Heart right ventricle (tissue), 16 donors: ENCODE measurements around the gene CAPN14. TPM values are rescaled to one million over a fixed set of nuclear protein-coding genes. Genes with fewer than 3 reads are reported as not detected.

Experiments used
- ATAC-seq, 8 donors: fragments of 200-7000 bp; cut with Tn5 transposase; one replicate each; pipeline ENCODE4 v1.9.1; 2020; ENCODE audit warnings: mild to moderate bottlenecking in 8 of 8, moderate library complexity in 8 of 8, moderate number of reproducible peaks in 1 of 8
- DNase-seq, 2 donors: peaks; one replicate each; pipeline ENCODE4 v3.0.0-alpha.2; 2020
- H3K27ac ChIP-seq, 10 donors: fragments of 200-600 bp; sonication (generic) in 2 of 10; one replicate each; pipeline versions ENCODE4 v1.5.0 to v1.8.0; 2020 to 2022; ENCODE audit warnings: mild to moderate bottlenecking in 3 of 10
- H3K27me3 ChIP-seq, 7 donors: fragments of 200-600 bp; one replicate each; pipeline ENCODE4 v1.8.0; 2021 to 2022; ENCODE audit warnings: mild to moderate bottlenecking in 2 of 7
- H3K36me3 ChIP-seq, 9 donors: fragments of 200-600 bp; sonication (generic) in 1 of 9; one replicate each; pipeline versions ENCODE4 v1.5.0 to v1.8.0; 2020 to 2022; ENCODE audit warnings: mild to moderate bottlenecking in 2 of 9
- H3K4me1 ChIP-seq, 9 donors: fragments of 200-600 bp; sonication (generic) in 1 of 9; one replicate each; pipeline versions ENCODE4 v1.5.0 to v1.8.0; 2020 to 2022; ENCODE audit warnings: mild to moderate bottlenecking in 4 of 9
- H3K4me3 ChIP-seq, 10 donors: fragments of 200-600 bp; sonication (generic) in 2 of 10; one replicate each; pipeline versions ENCODE4 v1.5.0 to v1.8.0; 2020 to 2022; ENCODE audit warnings: mild to moderate bottlenecking in 7 of 10, moderate library complexity in 2 of 10
- H3K9me3 ChIP-seq, 11 donors: fragments of 200-600 bp in 10 of 11; sonication (generic) in 2 of 11; one replicate each; pipeline versions ENCODE4 v1.5.0 to v1.8.0; 2013 to 2022; ENCODE audit warnings: mild to moderate bottlenecking in 2 of 11, control low read depth in 1 of 11, moderate library complexity in 1 of 11
- CTCF ChIP-seq, 9 donors: fragments of 200-600 bp; sonication (generic) in 2 of 9; IDR thresholded peaks; one replicate each; pipeline versions ENCODE4 v1.5.0 to v1.8.0; 2021 to 2022; ENCODE audit warnings: antibody characterized with exemption in 9 of 9, mild to moderate bottlenecking in 5 of 9, moderate library complexity in 1 of 9
- WGBS, 2 donors: extraction: QIAGEN DNeasy Blood & Tissue Kit; methylation state at CpG; one replicate each; pipeline ENCODE4 v1.1.7; 2013; ENCODE audit warnings: inconsistent platforms in 1 of 2; 5-methylcytosine and 5-hydroxymethylcytosine counted together
- intact Hi-C, 10 donors: fragments of 100-400 bp; cut with DNase I; formaldehyde crosslinking; loops; one replicate each; pipeline versions ENCODE4 v1.11.1 to v1.14.2; 2022
- polyA plus RNA-seq, 2 donors: library from polyadenylated mRNA; stranded (reverse); fragments of 200-250 nt; gene quantifications; one replicate each; pipeline ENCODE4 v1.2.3, GENCODE V29; 2013
- total RNA-seq, 10 donors: library from RNA; stranded (reverse); fragmentation: NEBNext Ultra II Directional in 3 of 10; extraction: Animal tissue kit (Norgen Biotek cat#: 25700) in 3 of 10; gene quantifications; one replicate each; pipeline versions ENCODE4 v1.2.1 to v1.2.4, GENCODE V29; 2021 to 2023
- donor health status: Arrhythmogenic right ventricular cardiomyopathy.
- donor health status: ischemic (EF 13 %, LVEDD 7.1; RV severe dilation, severe dysfunction).
- donor health status: healthy with polysubstance abuse.
- donor health status: DM: no; HTN: yes; CAD: no.
- donor health status: DM: no; HTN: no; CAD: no.
- donor health status: ischemic (EF 25% LVEDD 6.9; RV normal size, moderate dysfunction).
- donor health status: ischemic (EF 25% LVEDD 5.7; RV mildly dilated, moderate dysfunction).
- donor health status: healthy.
- donor health status: DM: yes; HTN: yes; CAD: no.
- donor health status: Ischemic cardiomyopathy.
- donor health status: ischemic (EF 35%, LVEDD 5.7; RV mildly dilated, moderate dysfunction).
- donor health status: nonischemic (EF 11% LVEDD 7.7; RV severe dilation, severe dysfunction).
- donor health status: DM: yes; HTN: yes; CAD: no.
- donor health status: PGD.
- donor health status: ischemic (EF 29% LVEDD 5.4; RV normal size, mild dysfunction).
- donor health status: nonischemic (EF 23%, LVEDD 6.1; RV moderate dilation, normal function).

Gene CAPN14
- total and polyA plus RNA-seq, 12 donors, result 0.08 to 0.46 (median 0.25) TPM; not detected in 1

- Histone ChIP-seq H3K4me3 (no peak overlapping the region), H3K4me1 (peaks cover 0 to 17% (median 11%) of the 10 kb centered on the region in 9 donors), H3K27me3 (no peaks in the 10 kb centered on the region), H3K27ac (peak overlapping the region in 1 of 10 donors; percentile 55), H3K9me3 (no peaks in the 10 kb centered on the region), H3K36me3 (peaks cover 0 to 45% (median 3%) of the 10 kb centered on the region in 9 donors)
- no peak for TF ChIP-seq CTCF (IDR thresholded peaks at IDR 0.05)
- intact Hi-C loops, result no loop called here
- WGBS, 2 donors, result 56 to 84% methylated on average over 4 of the region's 4 CpGs
- DNase-seq (no peak), ATAC-seq (peak in 7 of 8 donors; percentile 31 to 81 (median 48))
Measured at GRCh38 chr2:31256611-31257382, 39.5 kb upstream of the CAPN14 start.

- no peak for TF ChIP-seq CTCF (IDR thresholded peaks at IDR 0.05)
- Histone ChIP-seq H3K36me3 (peaks cover 0 to 43% (median 0%) of the 10 kb centered on the region in 9 donors), H3K4me1 (peaks cover 0 to 22% (median 14%) of the 10 kb centered on the region in 9 donors), H3K4me3 (no peak overlapping the region), H3K27me3 (no peaks in the 10 kb centered on the region), H3K27ac (no peak overlapping the region), H3K9me3 (no peaks in the 10 kb centered on the region)
- intact Hi-C loops, result no loop called here
- ATAC-seq (no peak), DNase-seq (no peak)
- WGBS, 2 donors, result 88 to 90% methylated on average over 11 of the region's 11 CpGs
Measured at GRCh38 chr2:31255911-31256571, 38.7 kb upstream of the CAPN14 start.

- Histone ChIP-seq H3K4me1 (peaks cover 0 to 25% (median 14%) of the 10 kb centered on the region in 9 donors), H3K27me3 (no peaks in the 10 kb centered on the region), H3K4me3 (no peak overlapping the region), H3K9me3 (no peaks in the 10 kb centered on the region), H3K36me3 (peaks cover 0 to 43% (median 2%) of the 10 kb centered on the region in 9 donors), H3K27ac (no peak overlapping the region)
- DNase-seq (no peak), ATAC-seq (no peak)
- TF ChIP-seq CTCF (IDR thresholded peaks at IDR 0.05), result no peak
- intact Hi-C loops, result no loop called here
- 82 to 85% methylated on average over 19 of the region's 19 CpGs for WGBS, 2 donors
Measured at GRCh38 chr2:31254237-31255203, 37.2 kb upstream of the CAPN14 start.
